HG02588 (cell line): ENCODE results near the gene C2orf49.

Experiments
- ATAC-seq: cut with Tn5 transposase; IDR thresholded peaks from one replicate; pipeline ENCODE4 v1.9.1; 2021; ENCODE audit warnings: mild to moderate bottlenecking, moderate library complexity; ENCODE audit not compliant: unreplicated experiment

Gene C2orf49

GRCh38 chr2:105380432-105381100, 43.2 kb downstream of the C2orf49 start:
- ATAC-seq: no peak

GRCh38 chr2:105381101-105381668, 43.8 kb downstream of the C2orf49 start:
- ATAC-seq: no peak

- no peak for ATAC-seq
Observed at GRCh38 chr2:105382177-105382576, 44.8 kb downstream of the C2orf49 start.

GRCh38 chr2:105383432-105384166, 46.3 kb downstream of the C2orf49 start:
- no peak for ATAC-seq

- no peak for ATAC-seq
Observed at GRCh38 chr2:105384216-105384615, 46.9 kb downstream of the C2orf49 start.

GRCh38 chr2:105384861-105385260, 47.5 kb downstream of the C2orf49 start:
- no peak for ATAC-seq

GRCh38 chr2:105385731-105386540, 48.6 kb downstream of the C2orf49 start:
- ATAC-seq: no peak

GRCh38 chr2:105387225-105387624, 49.9 kb downstream of the C2orf49 start:
- ATAC-seq: no peak

GRCh38 chr2:105388971-105389381, 51.6 kb downstream of the C2orf49 start:
- ATAC-seq: no peak

- ATAC-seq: no peak
Observed at GRCh38 chr2:105390454-105390853, 53.1 kb downstream of the C2orf49 start.

GRCh38 chr2:105391058-105391627, 53.8 kb downstream of the C2orf49 start:
- ATAC-seq: no peak

GRCh38 chr2:105391763-105392662, 54.7 kb downstream of the C2orf49 start:
- ATAC-seq: no peak

GRCh38 chr2:105393373-105394055, 56.2 kb downstream of the C2orf49 start:
- ATAC-seq: no peak

GRCh38 chr2:105394951-105395611, 57.7 kb downstream of the C2orf49 start:
- no peak for ATAC-seq

- no peak for ATAC-seq
Observed at GRCh38 chr2:105395691-105396090, 58.4 kb downstream of the C2orf49 start.

- ATAC-seq: no peak
Observed at GRCh38 chr2:105396254-105397024, 59.1 kb downstream of the C2orf49 start.

GRCh38 chr2:105397025-105397722, 59.8 kb downstream of the C2orf49 start:
- no peak for ATAC-seq
